Measurements from ENCODE around the gene SATB2.

The SATB2 gene

DNA sequence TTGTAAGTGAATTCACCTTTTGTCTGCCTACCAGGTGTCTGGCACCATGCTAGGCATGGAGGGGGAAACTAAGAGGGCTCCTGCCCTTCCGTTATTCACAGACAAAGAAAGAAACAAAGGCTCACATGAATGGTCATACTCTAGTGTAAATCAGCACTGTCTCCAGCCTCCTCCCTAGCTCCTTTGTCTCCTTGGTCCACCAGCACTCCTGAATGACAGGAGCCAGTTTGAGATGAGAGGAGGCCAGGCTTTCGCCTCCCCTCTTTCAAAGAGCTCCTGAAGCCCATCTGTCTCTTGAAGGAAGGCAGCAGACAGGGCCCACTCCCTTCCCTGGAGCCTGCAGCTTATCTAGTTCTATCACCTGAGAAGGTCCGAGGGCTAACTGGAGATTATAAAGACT lies 18.7 kb downstream of the SATB2 start:
- no peak overlapping the region for H3K9ac ChIP-seq (ENCODE audit: low read depth in 1 of 2, low read length in 2 of 2)
- H3K27ac ChIP-seq (ENCODE audit: low read depth, low read length) = no peak overlapping the region
- H3K4me3 ChIP-seq (ENCODE audit: low read depth in 1 of 2, low read length in 2 of 2) = no peak overlapping the region
- no peaks in the 10 kb centered on the region for H3K36me3 ChIP-seq (ENCODE audit: control insufficient read depth in 1 of 2, insufficient read depth in 2 of 2, low read length in 2 of 2)
- no peaks in the 10 kb centered on the region for H3K9me3 ChIP-seq (ENCODE audit: control insufficient read depth in 1 of 2, low read length in 2 of 2)
- no peaks in the 10 kb centered on the region for H3K27me3 ChIP-seq (ENCODE audit: control insufficient read depth in 1 of 2, insufficient read depth in 2 of 2, low read length in 2 of 2)
- H3K4me1 ChIP-seq (ENCODE audit: control insufficient read depth in 1 of 2, insufficient read depth in 2 of 2, low read length in 2 of 2) = no peaks in the 10 kb centered on the region

GRCh38 chr2:199434555-199434954 lies 23.2 kb downstream of the SATB2 start:
- H3K27me3 ChIP-seq (ENCODE audit: control insufficient read depth in 1 of 2, insufficient read depth in 2 of 2, low read length in 2 of 2) = no peaks in the 10 kb centered on the region
- H3K36me3 ChIP-seq (ENCODE audit: control insufficient read depth in 1 of 2, insufficient read depth in 2 of 2, low read length in 2 of 2) = no peaks in the 10 kb centered on the region
- no peak overlapping the region for H3K4me3 ChIP-seq (ENCODE audit: low read depth in 1 of 2, low read length in 2 of 2)
- H3K4me1 ChIP-seq (ENCODE audit: control insufficient read depth in 1 of 2, insufficient read depth in 2 of 2, low read length in 2 of 2) = no peaks in the 10 kb centered on the region
- no peak overlapping the region for H3K9ac ChIP-seq (ENCODE audit: low read depth in 1 of 2, low read length in 2 of 2)
- H3K9me3 ChIP-seq (ENCODE audit: control insufficient read depth in 1 of 2, low read length in 2 of 2) = no peaks in the 10 kb centered on the region
- H3K27ac ChIP-seq (ENCODE audit: low read depth, low read length) = no peak overlapping the region

DNA sequence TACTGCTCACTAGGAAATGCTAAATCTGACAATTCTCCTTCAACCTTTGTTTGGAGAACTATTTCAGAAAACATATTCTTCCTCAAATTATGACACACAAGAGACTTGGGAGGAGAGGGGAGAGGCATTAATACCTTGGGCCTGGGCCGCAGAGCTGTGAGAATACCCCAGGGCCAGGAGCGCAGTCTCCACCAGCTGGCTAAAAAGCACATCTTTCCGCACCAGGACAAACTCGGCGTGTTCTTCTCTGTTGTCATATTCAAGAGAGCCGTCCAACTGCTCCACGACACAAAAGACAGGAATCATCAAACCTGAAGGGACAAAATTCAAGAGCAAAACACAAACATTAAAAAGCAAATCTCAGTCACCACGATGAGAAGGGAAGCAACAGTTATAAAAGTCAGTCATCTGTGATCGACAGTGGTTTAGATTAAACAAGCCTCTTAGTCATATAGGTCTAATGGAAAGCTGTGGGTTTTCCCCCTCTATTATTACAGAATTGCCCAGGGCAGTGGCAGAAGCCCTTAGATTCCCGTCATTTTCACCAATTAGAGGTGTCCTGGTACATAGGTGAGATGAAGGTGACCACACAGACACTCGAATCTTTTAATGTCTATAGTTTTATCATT lies 24.4 kb downstream of the SATB2 start:
- Histone ChIP-seq H3K4me3 (ENCODE audit: low read depth in 1 of 2, low read length in 2 of 2) (no peak overlapping the region), H3K9me3 (ENCODE audit: control insufficient read depth in 1 of 2, low read length in 2 of 2) (no peaks in the 10 kb centered on the region), H3K36me3 (ENCODE audit: control insufficient read depth in 1 of 2, insufficient read depth in 2 of 2, low read length in 2 of 2) (no peaks in the 10 kb centered on the region), H3K27me3 (ENCODE audit: control insufficient read depth in 1 of 2, insufficient read depth in 2 of 2, low read length in 2 of 2) (no peaks in the 10 kb centered on the region), H3K4me1 (ENCODE audit: control insufficient read depth in 1 of 2, insufficient read depth in 2 of 2, low read length in 2 of 2) (no peaks in the 10 kb centered on the region), H3K9ac (ENCODE audit: low read depth in 1 of 2, low read length in 2 of 2) (no peak overlapping the region), H3K27ac (ENCODE audit: low read depth, low read length) (no peak overlapping the region)

DNA sequence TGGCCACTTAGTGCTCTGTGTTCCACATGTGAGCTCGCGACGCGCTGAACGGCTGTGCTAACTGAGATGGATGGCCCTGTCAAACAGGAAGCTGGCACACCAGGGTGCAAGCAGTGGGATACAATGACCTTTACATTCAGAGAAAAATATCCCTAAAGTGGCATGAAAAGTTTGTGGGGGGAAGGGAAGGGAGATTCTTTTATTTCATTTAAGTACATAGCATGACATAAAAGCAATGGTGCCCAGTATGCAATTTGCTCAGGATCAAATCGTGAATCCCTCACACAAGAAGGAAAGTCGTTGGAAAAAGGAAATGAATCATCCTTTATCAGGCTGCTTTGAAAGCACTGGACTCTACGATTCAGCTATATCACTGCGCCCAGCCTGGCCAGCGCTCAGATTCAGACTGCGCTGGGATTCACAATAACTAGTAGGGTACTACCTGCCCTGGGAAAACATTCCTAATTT lies 26.0 kb downstream of the SATB2 start:
- no peak overlapping the region for H3K4me3 ChIP-seq (ENCODE audit: low read depth in 1 of 2, low read length in 2 of 2)
- H3K4me1 ChIP-seq (ENCODE audit: control insufficient read depth in 1 of 2, insufficient read depth in 2 of 2, low read length in 2 of 2) = no peaks in the 10 kb centered on the region
- no peaks in the 10 kb centered on the region for H3K27me3 ChIP-seq (ENCODE audit: control insufficient read depth in 1 of 2, insufficient read depth in 2 of 2, low read length in 2 of 2)
- no peaks in the 10 kb centered on the region for H3K36me3 ChIP-seq (ENCODE audit: control insufficient read depth in 1 of 2, insufficient read depth in 2 of 2, low read length in 2 of 2)
- no peaks in the 10 kb centered on the region for H3K9me3 ChIP-seq (ENCODE audit: control insufficient read depth in 1 of 2, low read length in 2 of 2)
- H3K9ac ChIP-seq (ENCODE audit: low read depth in 1 of 2, low read length in 2 of 2) = no peak overlapping the region
- H3K27ac ChIP-seq (ENCODE audit: low read depth, low read length) = no peak overlapping the region

DNA sequence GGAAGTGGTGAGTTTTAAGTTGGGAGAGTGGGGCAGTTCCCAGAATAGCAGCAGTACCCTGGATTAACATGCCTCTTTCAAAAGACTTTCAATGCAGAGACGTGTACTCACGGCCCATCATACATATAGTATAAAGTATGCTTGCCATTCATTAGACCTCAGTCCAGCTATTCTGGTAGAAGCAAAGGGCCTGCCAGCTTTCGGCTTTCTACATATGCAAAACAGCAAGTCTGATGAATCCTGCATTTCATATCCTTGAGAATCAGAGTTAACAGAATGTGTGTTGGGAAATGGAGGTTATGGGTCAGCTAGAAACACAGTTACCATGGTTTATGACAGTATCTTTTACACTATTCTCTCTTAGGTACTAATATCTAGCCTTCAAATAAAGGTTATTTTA lies 27.5 kb downstream of the SATB2 start:
- H3K4me1 ChIP-seq (ENCODE audit: control insufficient read depth in 1 of 2, insufficient read depth in 2 of 2, low read length in 2 of 2) = no peaks in the 10 kb centered on the region
- no peak overlapping the region for H3K4me3 ChIP-seq (ENCODE audit: low read depth in 1 of 2, low read length in 2 of 2)
- H3K27me3 ChIP-seq (ENCODE audit: control insufficient read depth in 1 of 2, insufficient read depth in 2 of 2, low read length in 2 of 2) = no peaks in the 10 kb centered on the region

GRCh38 chr2:199428291-199428690 lies 29.4 kb downstream of the SATB2 start:
- Histone ChIP-seq H3K36me3 (ENCODE audit: control insufficient read depth in 1 of 2, insufficient read depth in 2 of 2, low read length in 2 of 2) (no peaks in the 10 kb centered on the region), H3K27me3 (ENCODE audit: control insufficient read depth in 1 of 2, insufficient read depth in 2 of 2, low read length in 2 of 2) (no peaks in the 10 kb centered on the region), H3K27ac (ENCODE audit: low read depth, low read length) (no peak overlapping the region), H3K9ac (ENCODE audit: low read depth in 1 of 2, low read length in 2 of 2) (no peak overlapping the region), H3K4me1 (ENCODE audit: control insufficient read depth in 1 of 2, insufficient read depth in 2 of 2, low read length in 2 of 2) (no peaks in the 10 kb centered on the region), H3K9me3 (ENCODE audit: control insufficient read depth in 1 of 2, low read length in 2 of 2) (no peaks in the 10 kb centered on the region), H3K4me3 (ENCODE audit: low read depth in 1 of 2, low read length in 2 of 2) (no peak overlapping the region)

More for the DNA sequence above, 27.5 kb downstream of the SATB2 start:
- no peaks in the 10 kb centered on the region for H3K9me3 ChIP-seq (ENCODE audit: control insufficient read depth in 1 of 2, low read length in 2 of 2)
- no peak overlapping the region for H3K27ac ChIP-seq (ENCODE audit: low read depth, low read length)
- H3K9ac ChIP-seq (ENCODE audit: low read depth in 1 of 2, low read length in 2 of 2) = no peak overlapping the region
- H3K36me3 ChIP-seq (ENCODE audit: control insufficient read depth in 1 of 2, insufficient read depth in 2 of 2, low read length in 2 of 2) = no peaks in the 10 kb centered on the region

DNA sequence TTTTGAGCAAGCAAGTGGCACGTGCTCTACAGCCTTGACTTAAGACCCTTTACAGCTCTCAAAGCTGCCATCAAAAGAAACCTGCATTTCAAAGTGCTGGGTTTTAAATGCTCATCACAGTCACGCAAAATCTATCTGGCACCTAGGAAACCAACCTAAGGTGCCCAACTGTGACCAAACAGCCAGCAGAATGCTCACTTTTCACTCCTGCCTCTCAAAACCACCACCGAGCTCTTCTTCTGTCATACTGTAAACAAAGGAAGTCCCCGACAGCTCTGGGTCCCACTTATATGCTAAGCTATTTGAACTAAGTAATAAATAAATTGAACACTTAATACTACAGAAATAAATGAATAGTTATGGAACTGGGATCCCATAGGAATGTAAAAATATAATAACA lies 33.6 kb downstream of the SATB2 start:
- no peaks in the 10 kb centered on the region for H3K4me1 ChIP-seq (ENCODE audit: control insufficient read depth in 1 of 2, insufficient read depth in 2 of 2, low read length in 2 of 2)
- H3K27me3 ChIP-seq (ENCODE audit: control insufficient read depth in 1 of 2, insufficient read depth in 2 of 2, low read length in 2 of 2) = no peaks in the 10 kb centered on the region
- H3K36me3 ChIP-seq (ENCODE audit: control insufficient read depth in 1 of 2, insufficient read depth in 2 of 2, low read length in 2 of 2) = no peaks in the 10 kb centered on the region
- H3K4me3 ChIP-seq (ENCODE audit: low read depth in 1 of 2, low read length in 2 of 2) = no peak overlapping the region
- H3K9me3 ChIP-seq (ENCODE audit: control insufficient read depth in 1 of 2, low read length in 2 of 2) = no peaks in the 10 kb centered on the region
- H3K9ac ChIP-seq (ENCODE audit: low read depth in 1 of 2, low read length in 2 of 2) = no peak overlapping the region
- no peak overlapping the region for H3K27ac ChIP-seq (ENCODE audit: low read depth, low read length)

- no peak overlapping the region for H3K27ac ChIP-seq (ENCODE audit: low read depth, low read length)
- no peak overlapping the region for H3K4me3 ChIP-seq (ENCODE audit: low read depth in 1 of 2, low read length in 2 of 2)
- no peaks in the 10 kb centered on the region for H3K36me3 ChIP-seq (ENCODE audit: control insufficient read depth in 1 of 2, insufficient read depth in 2 of 2, low read length in 2 of 2)
- no peak overlapping the region for H3K9ac ChIP-seq (ENCODE audit: low read depth in 1 of 2, low read length in 2 of 2)
- H3K27me3 ChIP-seq (ENCODE audit: control insufficient read depth in 1 of 2, insufficient read depth in 2 of 2, low read length in 2 of 2) = no peaks in the 10 kb centered on the region
- no peaks in the 10 kb centered on the region for H3K4me1 ChIP-seq (ENCODE audit: control insufficient read depth in 1 of 2, insufficient read depth in 2 of 2, low read length in 2 of 2)
- H3K9me3 ChIP-seq (ENCODE audit: control insufficient read depth in 1 of 2, low read length in 2 of 2) = no peaks in the 10 kb centered on the region
These were observed 38.3 kb downstream of the SATB2 start for GRCh38 chr2:199419428-199419827.

GRCh38 chr2:199414465-199414864 lies 43.3 kb downstream of the SATB2 start:
- Histone ChIP-seq H3K27ac (ENCODE audit: low read depth, low read length) (no peak overlapping the region), H3K4me3 (ENCODE audit: low read depth in 1 of 2, low read length in 2 of 2) (no peak overlapping the region), H3K4me1 (ENCODE audit: control insufficient read depth in 1 of 2, insufficient read depth in 2 of 2, low read length in 2 of 2) (no peaks in the 10 kb centered on the region), H3K36me3 (ENCODE audit: control insufficient read depth in 1 of 2, insufficient read depth in 2 of 2, low read length in 2 of 2) (no peaks in the 10 kb centered on the region), H3K9me3 (ENCODE audit: control insufficient read depth in 1 of 2, low read length in 2 of 2) (no peaks in the 10 kb centered on the region), H3K9ac (ENCODE audit: low read depth in 1 of 2, low read length in 2 of 2) (no peak overlapping the region), H3K27me3 (ENCODE audit: control insufficient read depth in 1 of 2, insufficient read depth in 2 of 2, low read length in 2 of 2) (no peaks in the 10 kb centered on the region)

DNA sequence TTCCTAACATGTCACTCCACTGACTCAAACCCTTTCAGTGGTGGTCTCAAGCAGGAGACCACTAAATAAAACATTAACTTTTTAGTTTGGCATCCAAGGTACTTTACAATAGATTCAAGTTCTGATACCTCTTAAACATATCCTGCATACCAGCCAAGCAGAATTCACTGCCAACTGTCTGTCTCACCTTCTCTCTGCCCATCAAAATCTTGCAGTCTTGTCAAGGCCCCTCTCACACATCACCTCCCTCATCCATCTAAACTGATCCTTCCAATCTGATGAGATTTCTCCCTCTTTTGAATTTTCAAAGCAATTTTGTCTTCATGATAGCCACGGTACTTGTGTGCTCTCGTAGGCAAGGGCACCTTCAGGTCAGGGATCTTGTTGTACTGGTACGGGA lies 43.7 kb downstream of the SATB2 start:
- Histone ChIP-seq H3K27ac (ENCODE audit: low read depth, low read length) (no peak overlapping the region), H3K27me3 (ENCODE audit: control insufficient read depth in 1 of 2, insufficient read depth in 2 of 2, low read length in 2 of 2) (no peaks in the 10 kb centered on the region), H3K9ac (ENCODE audit: low read depth in 1 of 2, low read length in 2 of 2) (no peak overlapping the region), H3K4me3 (ENCODE audit: low read depth in 1 of 2, low read length in 2 of 2) (no peak overlapping the region), H3K9me3 (ENCODE audit: control insufficient read depth in 1 of 2, low read length in 2 of 2) (no peaks in the 10 kb centered on the region), H3K36me3 (ENCODE audit: control insufficient read depth in 1 of 2, insufficient read depth in 2 of 2, low read length in 2 of 2) (no peaks in the 10 kb centered on the region), H3K4me1 (ENCODE audit: control insufficient read depth in 1 of 2, insufficient read depth in 2 of 2, low read length in 2 of 2) (no peaks in the 10 kb centered on the region)
